GM23338 (cell line): ENCODE data around the gene SLC4A5. TPM values are rescaled to one million over a fixed set of nuclear protein-coding genes. Genes with fewer than 3 reads are reported as not detected.

Experiments
- ATAC-seq: fragments of 200-7000 bp; cut with Tn5 transposase; 3 replicates; pipeline ENCODE4 v1.9.1; 2020
- DNase-seq: peaks from one replicate; pipeline ENCODE4 v3.0.0-alpha.2; 2015; ENCODE audit warnings: low spot score
- H2AFZ ChIP-seq: fragments of 200-600 bp; sonication (generic); 2 replicates; pipeline ENCODE4 v1.8.0; 2016; ENCODE audit warnings: antibody characterized with exemption, mild to moderate bottlenecking, moderate library complexity
- H3F3A ChIP-seq: fragments of 200-600 bp; sonication (generic); replicated peaks from 2 replicates; pipeline ENCODE4 v1.8.0; 2017; ENCODE audit warnings: antibody characterized with exemption, mixed run types, low read depth
- H3K27ac ChIP-seq: fragments of 200-600 bp; sonication (generic); 2 replicates; pipeline ENCODE4 v1.6.1; 2016; ENCODE audit warnings: low read depth
- H3K27me3 ChIP-seq: fragments of 200-600 bp; sonication (generic); 2 replicates; pipeline ENCODE4 v1.8.0; 2016; ENCODE audit warnings: mild to moderate bottlenecking, mixed run types, moderate library complexity; ENCODE audit not compliant: insufficient read depth
- H3K36me3 ChIP-seq: fragments of 200-600 bp; sonication (generic); 2 replicates; pipeline ENCODE4 v1.8.0; 2016; ENCODE audit warnings: mild to moderate bottlenecking; ENCODE audit not compliant: insufficient read depth
- H3K4me1 ChIP-seq: fragments of 200-600 bp; sonication (generic); 2 replicates; pipeline ENCODE4 v1.8.0; 2016; ENCODE audit warnings: mild to moderate bottlenecking, moderate library complexity; ENCODE audit not compliant: insufficient read depth
- H3K4me2 ChIP-seq: fragments of 200-600 bp; sonication (generic); 2 replicates; pipeline ENCODE4 v1.7.1; 2017; ENCODE audit warnings: mixed run types
- H3K4me3 ChIP-seq: fragments of 200-600 bp; sonication (generic); 2 replicates; pipeline ENCODE4 v1.6.1; 2016; ENCODE audit warnings: mixed run types
- H3K79me2 ChIP-seq: fragments of 200-600 bp; sonication (generic); replicated peaks from 2 replicates; pipeline ENCODE4 v1.8.0; 2017; ENCODE audit warnings: mild to moderate bottlenecking; ENCODE audit not compliant: insufficient read depth
- H3K9me2 ChIP-seq: fragments of 200-600 bp; sonication (generic); 2 replicates; pipeline ENCODE4 v1.8.0; 2017; ENCODE audit not compliant: insufficient read depth
- H4K20me1 ChIP-seq: fragments of 200-600 bp; sonication (generic); replicated peaks from 2 replicates; pipeline ENCODE4 v1.8.0; 2017; ENCODE audit warnings: mild to moderate bottlenecking; ENCODE audit not compliant: insufficient read depth
- H3K27ac Mint-ChIP-seq: 2 replicates; pipeline ENCODE4 v1.8.0; 2020; ENCODE audit warnings: inconsistent platforms, mild to moderate bottlenecking, moderate library complexity, mixed read lengths
- H3K27me3 Mint-ChIP-seq: 3 replicates; pipeline ENCODE4 v1.8.0; 2022; ENCODE audit warnings: low read depth, mild to moderate bottlenecking, moderate library complexity, mixed read lengths, inconsistent platforms; ENCODE audit not compliant: insufficient read depth, poor library complexity
- H3K36me3 Mint-ChIP-seq: 3 replicates; pipeline ENCODE4 v1.8.0; 2021; ENCODE audit warnings: low read depth, mild to moderate bottlenecking, inconsistent platforms, moderate library complexity, mixed read lengths
- H3K4me1 Mint-ChIP-seq: 3 replicates; pipeline ENCODE4 v1.8.0; 2020; ENCODE audit warnings: mild to moderate bottlenecking, inconsistent platforms, mixed read lengths
- H3K4me3 Mint-ChIP-seq: 3 replicates; pipeline ENCODE4 v1.8.0; 2021; ENCODE audit warnings: moderate library complexity, mild to moderate bottlenecking, inconsistent platforms, mixed read lengths
- H3K9me3 Mint-ChIP-seq: 3 replicates; pipeline ENCODE4 v1.8.0; 2020; ENCODE audit warnings: moderate library complexity, mild to moderate bottlenecking, inconsistent platforms, mixed read lengths
- EZH2 ChIP-seq: fragments of 200-600 bp; sonication (generic); IDR thresholded peaks from one replicate; pipeline ENCODE4 v1.8.0; 2017; ENCODE audit warnings: antibody characterized with exemption, mild to moderate bottlenecking, low read depth; ENCODE audit not compliant: unreplicated experiment
- NANOG ChIP-seq: IDR thresholded peaks from 2 replicates; pipeline ENCODE4 v1.6.1; 2016; ENCODE audit warnings: antibody characterized with exemption, borderline replicate concordance
- POLR2AphosphoS5 ChIP-seq: IDR thresholded peaks from 2 replicates; pipeline ENCODE4 v1.6.1; 2016; ENCODE audit warnings: antibody characterized with exemption, low read depth
- REST ChIP-seq: IDR thresholded peaks from one replicate; pipeline ENCODE4 v1.6.1; 2018; ENCODE audit warnings: antibody characterized with exemption; ENCODE audit not compliant: unreplicated experiment
- ZNF331 ChIP-seq: fragments of 250-450 bp; sonication (Bioruptor Pico); IDR thresholded peaks from 2 replicates; pipeline ENCODE4 v1.5.0; 2020; ENCODE audit warnings: low read depth, mild to moderate bottlenecking, moderate library complexity
- ZNF462 ChIP-seq: fragments of 250-450 bp; sonication (Bioruptor Pico); IDR thresholded peaks from 2 replicates; pipeline ENCODE4 v1.5.0; 2020; ENCODE audit warnings: mild to moderate bottlenecking, moderate library complexity
- polyA plus RNA-seq: library from polyadenylated mRNA; unstranded; fragments of >200 nt; fragmentation: Nextera tagmentation; extraction: Ambion mirVana; gene quantifications from 2 replicates; pipeline ENCODE4 v1.2.1, GENCODE V29; 2016
- total RNA-seq: library from RNA; depleted of rRNA; stranded (reverse); fragments of >200 nt; shearing (Covaris generic); gene quantifications from 2 replicates; pipeline ENCODE4 v1.2.3, GENCODE V29; 2014
- TF ChIP-seq, protein P1 (sequence below), 2 experiments: fragments of 200-600 bp in 1 of 2; sonication (generic) in 1 of 2; conservative IDR thresholded peaks; 2 replicates each; pipeline versions ENCODE4 v1.5.1 to v1.6.1; 2016 to 2017; ENCODE audit warnings: antibody characterized with exemption in 2 of 2, low read depth in 2 of 2, mild to moderate bottlenecking in 2 of 2, moderate library complexity in 1 of 2

Gene SLC4A5
- total and polyA plus RNA-seq, 2 experiments from 2014 or later: 0.24 to 0.70 TPM

GRCh38 chr2:74201196-74201595 is 142.0 kb downstream of the SLC4A5 start (continued):
- TF ChIP-seq ZNF462 (CRISPR knock-in tag) (no peak), POLR2AphosphoS5 (no peak)
- TF ChIP-seq, protein P1, sequence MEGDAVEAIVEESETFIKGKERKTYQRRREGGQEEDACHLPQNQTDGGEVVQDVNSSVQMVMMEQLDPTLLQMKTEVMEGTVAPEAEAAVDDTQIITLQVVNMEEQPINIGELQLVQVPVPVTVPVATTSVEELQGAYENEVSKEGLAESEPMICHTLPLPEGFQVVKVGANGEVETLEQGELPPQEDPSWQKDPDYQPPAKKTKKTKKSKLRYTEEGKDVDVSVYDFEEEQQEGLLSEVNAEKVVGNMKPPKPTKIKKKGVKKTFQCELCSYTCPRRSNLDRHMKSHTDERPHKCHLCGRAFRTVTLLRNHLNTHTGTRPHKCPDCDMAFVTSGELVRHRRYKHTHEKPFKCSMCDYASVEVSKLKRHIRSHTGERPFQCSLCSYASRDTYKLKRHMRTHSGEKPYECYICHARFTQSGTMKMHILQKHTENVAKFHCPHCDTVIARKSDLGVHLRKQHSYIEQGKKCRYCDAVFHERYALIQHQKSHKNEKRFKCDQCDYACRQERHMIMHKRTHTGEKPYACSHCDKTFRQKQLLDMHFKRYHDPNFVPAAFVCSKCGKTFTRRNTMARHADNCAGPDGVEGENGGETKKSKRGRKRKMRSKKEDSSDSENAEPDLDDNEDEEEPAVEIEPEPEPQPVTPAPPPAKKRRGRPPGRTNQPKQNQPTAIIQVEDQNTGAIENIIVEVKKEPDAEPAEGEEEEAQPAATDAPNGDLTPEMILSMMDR (conservative IDR thresholded peaks at IDR 0.05; ENCODE audit: low read depth in 2 of 2): no peak

DNA sequence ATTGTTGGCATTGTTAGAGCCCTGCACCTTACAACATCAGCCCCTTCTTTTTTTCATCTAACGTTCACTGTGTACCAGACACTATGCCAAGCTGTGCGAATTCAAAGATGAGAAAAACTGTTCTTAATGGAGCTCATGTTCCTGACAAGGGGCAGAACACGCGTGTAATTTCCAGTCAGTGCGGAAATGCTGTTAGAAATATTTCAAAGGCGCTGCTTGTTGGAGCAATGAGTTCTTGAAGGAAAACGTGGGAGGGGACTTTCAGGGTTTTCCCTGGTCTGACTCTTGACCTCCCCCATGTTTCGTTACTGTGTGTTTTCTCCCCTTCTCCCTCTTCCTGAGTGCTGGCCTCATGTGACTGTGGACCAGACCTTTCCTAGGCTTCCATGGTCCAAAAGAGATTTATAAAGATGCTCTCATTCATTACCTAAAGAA is 143.3 kb downstream of the SLC4A5 start:
- Histone ChIP-seq H2AFZ (no peak overlapping the region), H3K27ac (peak overlapping the region; percentile 98), H3K27me3 (no peaks in the 10 kb centered on the region), H3K9me2 (no peaks in the 10 kb centered on the region), H4K20me1 (peaks cover 57% of the 10 kb centered on the region), H3K4me1 (peaks cover 47% of the 10 kb centered on the region), H3K79me2 (peaks cover 64% of the 10 kb centered on the region), H3F3A (no peaks in the 10 kb centered on the region; the same call in 1 of the 2 replicates), H3K4me2 (peak overlapping the region; percentile 86), H3K36me3 (peaks cover 33% of the 10 kb centered on the region), H3K4me3 (peak overlapping the region; percentile 95)
- no peak for ATAC-seq
- TF ChIP-seq NANOG: no peak
- no peak for TF ChIP-seq REST
- no peak for TF ChIP-seq EZH2
- no peak for TF ChIP-seq ZNF331
- Mint-ChIP-seq H3K9me3 (peaks cover 8% of the 10 kb centered on the region; the same call in 2 of the 3 replicates), H3K4me1 (peaks cover 43% of the 10 kb centered on the region), H3K27ac (peak overlapping the region; percentile 100), H3K27me3 (peaks cover 29% of the 10 kb centered on the region), H3K36me3 (peaks cover 62% of the 10 kb centered on the region), H3K4me3 (peak overlapping the region; percentile 99)
- no peak for DNase-seq
